Colonic mucosa (tissue), 4 donors: ENCODE measurements around the gene CREB5. TPM values are rescaled to one million over a fixed set of nuclear protein-coding genes. Genes with fewer than 3 reads are reported as not detected.

Experiments
- DNase-seq: peaks from one replicate; pipeline ENCODE4 v3.0.0-alpha.2; 2020
- H3K27ac ChIP-seq: fragments of 200-600 bp; one replicate; pipeline ENCODE4 v1.8.0; 2021
- H3K27me3 ChIP-seq: fragments of 200-600 bp; one replicate; pipeline ENCODE4 v1.8.0; 2021
- H3K36me3 ChIP-seq: fragments of 200-600 bp; one replicate; pipeline ENCODE4 v1.8.0; 2021
- H3K4me1 ChIP-seq: fragments of 200-600 bp; one replicate; pipeline ENCODE4 v1.8.0; 2021; ENCODE audit warnings: mild to moderate bottlenecking
- H3K4me3 ChIP-seq: fragments of 200-600 bp; one replicate; pipeline ENCODE4 v1.8.0; 2021
- H3K9ac ChIP-seq, 2 donors: one replicate each; pipeline ENCODE4 v1.7.0; 2013; ENCODE audit warnings: control low read depth in 2 of 2, low read depth in 2 of 2, low read length in 2 of 2
- H3K9me3 ChIP-seq: fragments of 200-600 bp; one replicate; pipeline ENCODE4 v1.8.0; 2021
- CTCF ChIP-seq: fragments of 200-600 bp; IDR thresholded peaks from one replicate; pipeline ENCODE4 v1.8.0; 2022; ENCODE audit warnings: antibody characterized with exemption, mild to moderate bottlenecking
- intact Hi-C: fragments of 100-400 bp; cut with DNase I; formaldehyde crosslinking; loops from one replicate; pipeline ENCODE4 v1.14.1; 2022
- total RNA-seq, 2 donors: library from RNA; stranded (reverse); fragmentation: NEBNext Ultra II Directional in 1 of 2; extraction: Animal tissue kit (Norgen Biotek cat#: 25700) in 1 of 2; gene quantifications; one replicate each; pipeline ENCODE4 v1.2.1, GENCODE V29; 2021
- donor health status: healthy.
- donor health status: DM: no; HTN: no; CAD: no.
- donor health status: DM: no; HTN: no; CAD: no.

CREB5 gene
- total RNA-seq, 2 donors from 2014 or later: 0.54 to 3.6 TPM

GRCh38 chr7:28427236-28427635 lies 14.9 kb downstream of the CREB5 start:
- no peaks in the 10 kb centered on the region for H3K9me3 ChIP-seq
- H3K27me3 ChIP-seq: no peaks in the 10 kb centered on the region
- no peak overlapping the region for H3K4me3 ChIP-seq
- no peak overlapping the region for H3K9ac ChIP-seq
- H3K27ac ChIP-seq: no peak overlapping the region
- intact Hi-C loops: no loop called here
- H3K36me3 ChIP-seq: no peaks in the 10 kb centered on the region
- DNase-seq: no peak
- no peaks in the 10 kb centered on the region for H3K4me1 ChIP-seq
- no peak for TF ChIP-seq CTCF

- no peak for TF ChIP-seq CTCF
- intact Hi-C loops: no loop called here
- Histone ChIP-seq H3K4me1 (no peaks in the 10 kb centered on the region), H3K4me3 (no peak overlapping the region), H3K27ac (no peak overlapping the region), H3K9ac (no peak overlapping the region), H3K36me3 (no peaks in the 10 kb centered on the region), H3K27me3 (no peaks in the 10 kb centered on the region), H3K9me3 (no peaks in the 10 kb centered on the region)
- no peak for DNase-seq
Measured at GRCh38 chr7:28430616-28431015, 18.3 kb downstream of the CREB5 start.

- intact Hi-C loops: no loop called here
- H3K4me3 ChIP-seq: no peak overlapping the region
- no peaks in the 10 kb centered on the region for H3K9me3 ChIP-seq
- TF ChIP-seq CTCF: no peak
- H3K36me3 ChIP-seq: no peaks in the 10 kb centered on the region
- H3K9ac ChIP-seq: no peak overlapping the region
- H3K27me3 ChIP-seq: no peaks in the 10 kb centered on the region
- H3K27ac ChIP-seq: no peak overlapping the region
- no peak for DNase-seq
- H3K4me1 ChIP-seq: no peaks in the 10 kb centered on the region
Measured at GRCh38 chr7:28432105-28432504, 19.8 kb downstream of the CREB5 start.

- no peak for TF ChIP-seq CTCF
Measured at GRCh38 chr7:28433039-28433438, 20.7 kb downstream of the CREB5 start.

GRCh38 chr7:28433699-28434219 lies 21.4 kb downstream of the CREB5 start:
- Histone ChIP-seq H3K27ac (no peak overlapping the region), H3K27me3 (no peaks in the 10 kb centered on the region), H3K4me3 (no peak overlapping the region), H3K36me3 (no peaks in the 10 kb centered on the region), H3K9me3 (no peaks in the 10 kb centered on the region), H3K9ac (no peak overlapping the region), H3K4me1 (no peaks in the 10 kb centered on the region)
- no peak for TF ChIP-seq CTCF
- peak; percentile 22 for DNase-seq
- intact Hi-C loops: no loop called here

More at GRCh38 chr7:28433039-28433438, 20.7 kb downstream of the CREB5 start:
- Histone ChIP-seq H3K36me3 (no peaks in the 10 kb centered on the region), H3K4me3 (no peak overlapping the region), H3K27ac (no peak overlapping the region), H3K27me3 (no peaks in the 10 kb centered on the region), H3K9ac (no peak overlapping the region), H3K4me1 (no peaks in the 10 kb centered on the region), H3K9me3 (no peaks in the 10 kb centered on the region)
- intact Hi-C loops: no loop called here
- DNase-seq: no peak

GRCh38 chr7:28434510-28434909 lies 22.2 kb downstream of the CREB5 start:
- no peaks in the 10 kb centered on the region for H3K9me3 ChIP-seq
- no peak overlapping the region for H3K9ac ChIP-seq
- no peaks in the 10 kb centered on the region for H3K36me3 ChIP-seq
- no peak overlapping the region for H3K4me3 ChIP-seq
- no peak for TF ChIP-seq CTCF
- H3K4me1 ChIP-seq: no peaks in the 10 kb centered on the region
- H3K27me3 ChIP-seq: no peaks in the 10 kb centered on the region
- no peak overlapping the region for H3K27ac ChIP-seq
- intact Hi-C loops: no loop called here
- DNase-seq: no peak
